H9 (cell line): ENCODE results near the gene ERAP2. TPM values are rescaled to one million over a fixed set of nuclear protein-coding genes. Genes with fewer than 3 reads are reported as not detected.

Experiments
- DNase-seq: peaks from one replicate; pipeline ENCODE4 v3.0.0-alpha.2; 2017
- H2AFZ ChIP-seq: one replicate; pipeline ENCODE4 v1.6.1; 2013; ENCODE audit warnings: mild to moderate bottlenecking, low read length, control low read depth, moderate library complexity
- H2AK5ac ChIP-seq: 2 replicates; pipeline ENCODE4 v1.6.1; 2013; ENCODE audit warnings: low read length, control low read depth, mixed read lengths; ENCODE audit not compliant: insufficient read length
- H2BK120ac ChIP-seq: one replicate; pipeline ENCODE4 v1.6.1; 2013; ENCODE audit warnings: low read depth, mild to moderate bottlenecking, low read length, control low read depth, inconsistent platforms; ENCODE audit not compliant: poor library complexity, severe bottlenecking
- H2BK12ac ChIP-seq: 2 replicates; pipeline ENCODE4 v1.6.1; 2013; ENCODE audit warnings: low read length, control low read depth, mixed read lengths, low read depth; ENCODE audit not compliant: insufficient read length
- H2BK15ac ChIP-seq: 2 replicates; pipeline ENCODE4 v1.6.1; 2013; ENCODE audit warnings: low read depth, low read length, control low read depth
- H2BK20ac ChIP-seq: one replicate; pipeline ENCODE4 v1.6.1; 2013; ENCODE audit warnings: low read depth, mild to moderate bottlenecking, low read length, control low read depth, inconsistent platforms; ENCODE audit not compliant: poor library complexity, severe bottlenecking
- H2BK5ac ChIP-seq: 2 replicates; pipeline ENCODE4 v1.6.1; 2013; ENCODE audit warnings: low read length, control low read depth, mixed read lengths; ENCODE audit not compliant: insufficient read length
- H3K14ac ChIP-seq: 2 replicates; pipeline ENCODE4 v1.6.1; 2013; ENCODE audit warnings: low read length, control low read depth; ENCODE audit not compliant: insufficient read depth
- H3K18ac ChIP-seq: 2 replicates; pipeline ENCODE4 v1.6.1; 2013; ENCODE audit warnings: low read depth, mild to moderate bottlenecking, mixed read lengths, low read length, control low read depth; ENCODE audit not compliant: insufficient read length
- H3K23ac ChIP-seq: 2 replicates; pipeline ENCODE4 v1.6.1; 2013; ENCODE audit warnings: low read length, control low read depth, mixed read lengths, low read depth; ENCODE audit not compliant: insufficient read length
- H3K23me2 ChIP-seq: 2 replicates; pipeline ENCODE4 v1.6.1; 2013; ENCODE audit warnings: low read depth, mild to moderate bottlenecking, mixed read lengths, low read length, control low read depth; ENCODE audit not compliant: insufficient read length, poor library complexity, severe bottlenecking
- H3K27ac ChIP-seq: 2 replicates; pipeline ENCODE4 v1.5.1; 2013; ENCODE audit warnings: low read length, control low read depth, mixed read lengths, low read depth; ENCODE audit not compliant: insufficient read length
- H3K27me3 ChIP-seq: 2 replicates; pipeline ENCODE4 v1.6.1; 2013; ENCODE audit warnings: low read length, control low read depth, inconsistent platforms; ENCODE audit not compliant: insufficient read depth
- H3K4ac ChIP-seq: 2 replicates; pipeline ENCODE4 v1.6.1; 2013; ENCODE audit warnings: low read depth, mild to moderate bottlenecking, control low read depth, inconsistent platforms, low read length, moderate library complexity
- H3K4me1 ChIP-seq: 2 replicates; pipeline ENCODE4 v1.6.1; 2013; ENCODE audit warnings: low read length, control low read depth, inconsistent platforms; ENCODE audit not compliant: insufficient read depth
- H3K4me2 ChIP-seq: 2 replicates; pipeline ENCODE4 v1.6.1; 2013; ENCODE audit warnings: low read length, control low read depth, mixed read lengths; ENCODE audit not compliant: insufficient read length, insufficient read depth
- H3K56ac ChIP-seq: 2 replicates; pipeline ENCODE4 v1.6.1; 2013; ENCODE audit warnings: low read depth, mild to moderate bottlenecking, mixed read lengths, low read length, control low read depth; ENCODE audit not compliant: insufficient read length
- H3K79me1 ChIP-seq: 2 replicates; pipeline ENCODE4 v1.6.1; 2013; ENCODE audit warnings: low read depth, mild to moderate bottlenecking, moderate library complexity, low read length, control low read depth, inconsistent platforms; ENCODE audit not compliant: insufficient read depth, poor library complexity, severe bottlenecking
- H3K79me2 ChIP-seq: 2 replicates; pipeline ENCODE4 v1.6.1; 2013; ENCODE audit warnings: low read length, control low read depth, inconsistent platforms; ENCODE audit not compliant: insufficient read depth
- H3K9ac ChIP-seq: 2 replicates; pipeline ENCODE4 v1.6.1; 2013; ENCODE audit warnings: low read length, control low read depth, mixed read lengths; ENCODE audit not compliant: insufficient read length; ENCODE audit errors: extremely low read depth
- H3K9me3 ChIP-seq: one replicate; pipeline ENCODE4 v1.6.1; 2013; ENCODE audit warnings: low read depth, low read length, inconsistent platforms; ENCODE audit not compliant: control insufficient read depth
- H3T11ph ChIP-seq: one replicate; pipeline ENCODE4 v1.6.1; 2013; ENCODE audit warnings: mild to moderate bottlenecking, low read length, control low read depth, inconsistent platforms
- H4K20me1 ChIP-seq: one replicate; pipeline ENCODE4 v1.6.1; 2013; ENCODE audit not compliant: control insufficient read depth, insufficient read length, insufficient read depth
- H4K5ac ChIP-seq: 2 replicates; pipeline ENCODE4 v1.6.1; 2013; ENCODE audit warnings: low read depth, mild to moderate bottlenecking, mixed read lengths, low read length, control low read depth; ENCODE audit not compliant: insufficient read length
- H4K8ac ChIP-seq: replicated peaks from 2 replicates; pipeline ENCODE4 v1.6.1; 2013; ENCODE audit warnings: low read length, control low read depth, mixed read lengths, low read depth; ENCODE audit not compliant: insufficient read length
- H4K91ac ChIP-seq: 2 replicates; pipeline ENCODE4 v1.6.1; 2013; ENCODE audit warnings: low read depth, mild to moderate bottlenecking, moderate library complexity, mixed read lengths, low read length, control low read depth; ENCODE audit not compliant: insufficient read length
- H3K27ac Mint-ChIP-seq, 3 experiments: 2 replicates in 2 of 3; 3 replicates in 1 of 3; pipeline ENCODE4 v1.8.0; 2020 to 2021; ENCODE audit warnings: mixed read lengths in 3 of 3, mild to moderate bottlenecking in 1 of 3, moderate library complexity in 1 of 3
- H3K27me3 Mint-ChIP-seq: 2 replicates; pipeline ENCODE4 v1.8.0; 2021; ENCODE audit warnings: low read depth, mild to moderate bottlenecking, moderate library complexity, mixed read lengths
- H3K36me3 Mint-ChIP-seq, 3 experiments: 2 replicates in 2 of 3; 3 replicates in 1 of 3; pipeline ENCODE4 v1.8.0; 2020 to 2021; ENCODE audit warnings: low read depth in 3 of 3, mixed read lengths in 3 of 3; ENCODE audit not compliant: insufficient read depth in 1 of 3
- H3K4me1 Mint-ChIP-seq, 2 experiments: 2 replicates each; pipeline ENCODE4 v1.8.0; 2020; ENCODE audit warnings: mixed read lengths in 2 of 2
- H3K4me3 Mint-ChIP-seq, 2 experiments: 2 replicates in 1 of 2; 3 replicates in 1 of 2; pipeline ENCODE4 v1.8.0; 2020 to 2021; ENCODE audit warnings: mild to moderate bottlenecking in 2 of 2, mixed read lengths in 2 of 2, moderate library complexity in 1 of 2
- H3K9me3 Mint-ChIP-seq, 2 experiments: 2 replicates in 1 of 2; 3 replicates in 1 of 2; pipeline ENCODE4 v1.8.0; 2020; ENCODE audit warnings: mild to moderate bottlenecking in 2 of 2, mixed read lengths in 2 of 2, moderate library complexity in 1 of 2
- CTCF ChIP-seq: fragments of 200-600 bp; sonication (generic); conservative IDR thresholded peaks from 3 replicates; pipeline ENCODE4 v1.8.0; 2021; ENCODE audit warnings: antibody characterized with exemption, mild to moderate bottlenecking
- WGBS: extraction: QIAGEN DNeasy Blood & Tissue Kit; methylation state at CpG from one replicate; pipeline ENCODE4 v1.1.7; 2013; ENCODE audit warnings: missing lambda C conversion rate, low lambda C conversion rate, mixed read lengths; ENCODE audit not compliant: insufficient read length; ENCODE audit errors: extremely low coverage; 5-methylcytosine and 5-hydroxymethylcytosine counted together
- total RNA-seq: library from RNA; stranded (reverse); gene quantifications from 2 replicates; pipeline ENCODE4 v1.2.1, GENCODE V29; 2021

ERAP2 gene
- total RNA-seq, 1 experiment from 2014 or later, result 0.09 TPM

GRCh38 chr5:96901841-96902240, 25.5 kb downstream of the ERAP2 start:
- H3K4me1 ChIP-seq, result no peaks in the 10 kb centered on the region
- WGBS, result no CpG with 5 or more reads among the region's 1 CpG
- TF ChIP-seq CTCF, result no peak
- no peaks in the 10 kb centered on the region for H3K27me3 ChIP-seq
- no peak overlapping the region for H2AFZ ChIP-seq
- H4K20me1 ChIP-seq, result no peaks in the 10 kb centered on the region
- no peaks in the 10 kb centered on the region for H3K79me2 ChIP-seq
- no peak overlapping the region for H3K27ac Mint-ChIP-seq
- H3K56ac ChIP-seq, result no peak overlapping the region
- H3K4me2 ChIP-seq, result no peak overlapping the region
- H3K9me3 Mint-ChIP-seq, result no peaks in the 10 kb centered on the region
- no peaks in the 10 kb centered on the region for H3K79me1 ChIP-seq
- H3K4me1 Mint-ChIP-seq, result no peaks in the 10 kb centered on the region
- H3K14ac ChIP-seq, result no peak overlapping the region
- H2BK120ac ChIP-seq, result no peak overlapping the region
- H4K8ac ChIP-seq, result no peak overlapping the region
- no peak for DNase-seq
- H4K91ac ChIP-seq, result no peak overlapping the region
- no peak overlapping the region for H3K18ac ChIP-seq
- H2BK20ac ChIP-seq, result no peak overlapping the region
- H3K9ac ChIP-seq, result no peak overlapping the region
- H3K36me3 Mint-ChIP-seq, result no peaks in the 10 kb centered on the region
- no peak overlapping the region for H3T11ph ChIP-seq
- H3K27ac ChIP-seq, result no peak overlapping the region
- no peak overlapping the region for H2AK5ac ChIP-seq
- H2BK15ac ChIP-seq, result no peak overlapping the region
- H3K4me3 Mint-ChIP-seq, result no peak overlapping the region
- no peak overlapping the region for H4K5ac ChIP-seq
- H3K9me3 ChIP-seq, result no peaks in the 10 kb centered on the region
- H3K23ac ChIP-seq, result no peak overlapping the region
- H2BK5ac ChIP-seq, result no peak overlapping the region
- no peaks in the 10 kb centered on the region for H3K27me3 Mint-ChIP-seq
- no peaks in the 10 kb centered on the region for H3K23me2 ChIP-seq
- H3K4ac ChIP-seq, result no peak overlapping the region
- H2BK12ac ChIP-seq, result no peak overlapping the region
